Measurements from ENCODE around the gene VAPB. TPM values are rescaled to one million over a fixed set of nuclear protein-coding genes. Genes with fewer than 3 reads are reported as not detected.

The VAPB gene
- polyA plus RNA-seq, 1 donor from 2014 or later: 32.5 TPM

- Histone ChIP-seq H3K27me3 (ENCODE audit: insufficient read depth, low read depth, low read length) (no peaks in the 10 kb centered on the region), H3K9me2 (ENCODE audit: insufficient read depth, low read length) (no peaks in the 10 kb centered on the region), H2AFZ (ENCODE audit: low read depth, low read length) (no peak overlapping the region), H3K9me3 (ENCODE audit: low read length) (no peaks in the 10 kb centered on the region), H3F3A (ENCODE audit: insufficient read depth, low read length, poor library complexity, severe bottlenecking) (no peaks in the 10 kb centered on the region), H3K9ac (ENCODE audit: low read length) (no peak overlapping the region), H4K20me1 (ENCODE audit: insufficient read depth) (no peaks in the 10 kb centered on the region), H3K27ac (ENCODE audit: low read length) (no peak overlapping the region), H3K4me3 (ENCODE audit: low read length) (no peak overlapping the region), H3K36me3 (ENCODE audit: insufficient read depth, low read length) (no peaks in the 10 kb centered on the region), H3K79me2 (replicated peaks; ENCODE audit: insufficient read depth, low read length) (peaks cover 5% of the 10 kb centered on the region), H3K4me2 (ENCODE audit: low read length) (no peak overlapping the region)
- TF ChIP-seq, protein P1, sequence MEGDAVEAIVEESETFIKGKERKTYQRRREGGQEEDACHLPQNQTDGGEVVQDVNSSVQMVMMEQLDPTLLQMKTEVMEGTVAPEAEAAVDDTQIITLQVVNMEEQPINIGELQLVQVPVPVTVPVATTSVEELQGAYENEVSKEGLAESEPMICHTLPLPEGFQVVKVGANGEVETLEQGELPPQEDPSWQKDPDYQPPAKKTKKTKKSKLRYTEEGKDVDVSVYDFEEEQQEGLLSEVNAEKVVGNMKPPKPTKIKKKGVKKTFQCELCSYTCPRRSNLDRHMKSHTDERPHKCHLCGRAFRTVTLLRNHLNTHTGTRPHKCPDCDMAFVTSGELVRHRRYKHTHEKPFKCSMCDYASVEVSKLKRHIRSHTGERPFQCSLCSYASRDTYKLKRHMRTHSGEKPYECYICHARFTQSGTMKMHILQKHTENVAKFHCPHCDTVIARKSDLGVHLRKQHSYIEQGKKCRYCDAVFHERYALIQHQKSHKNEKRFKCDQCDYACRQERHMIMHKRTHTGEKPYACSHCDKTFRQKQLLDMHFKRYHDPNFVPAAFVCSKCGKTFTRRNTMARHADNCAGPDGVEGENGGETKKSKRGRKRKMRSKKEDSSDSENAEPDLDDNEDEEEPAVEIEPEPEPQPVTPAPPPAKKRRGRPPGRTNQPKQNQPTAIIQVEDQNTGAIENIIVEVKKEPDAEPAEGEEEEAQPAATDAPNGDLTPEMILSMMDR (IDR thresholded peaks at IDR 0.05; ENCODE audit: poor library complexity, severe bottlenecking): no peak
- TF ChIP-seq RAD21 (conservative IDR thresholded peaks at IDR 0.05) (no peak), EZH2 (IDR thresholded peaks at IDR 0.05; ENCODE audit: borderline replicate concordance, insufficient read depth, low read length, poor library complexity, severe bottlenecking) (no peak), MXI1 (conservative IDR thresholded peaks at IDR 0.05; ENCODE audit: poor library complexity, severe bottlenecking) (no peak), POLR2AphosphoS5 (IDR thresholded peaks at IDR 0.05) (no peak), SMC3 (conservative IDR thresholded peaks at IDR 0.05; ENCODE audit: poor library complexity) (no peak), EP300 (conservative IDR thresholded peaks at IDR 0.05; ENCODE audit: poor library complexity, severe bottlenecking) (no peak), TAF1 (IDR thresholded peaks at IDR 0.05; ENCODE audit: low read depth) (no peak)
- TF ChIP-seq, protein P2, sequence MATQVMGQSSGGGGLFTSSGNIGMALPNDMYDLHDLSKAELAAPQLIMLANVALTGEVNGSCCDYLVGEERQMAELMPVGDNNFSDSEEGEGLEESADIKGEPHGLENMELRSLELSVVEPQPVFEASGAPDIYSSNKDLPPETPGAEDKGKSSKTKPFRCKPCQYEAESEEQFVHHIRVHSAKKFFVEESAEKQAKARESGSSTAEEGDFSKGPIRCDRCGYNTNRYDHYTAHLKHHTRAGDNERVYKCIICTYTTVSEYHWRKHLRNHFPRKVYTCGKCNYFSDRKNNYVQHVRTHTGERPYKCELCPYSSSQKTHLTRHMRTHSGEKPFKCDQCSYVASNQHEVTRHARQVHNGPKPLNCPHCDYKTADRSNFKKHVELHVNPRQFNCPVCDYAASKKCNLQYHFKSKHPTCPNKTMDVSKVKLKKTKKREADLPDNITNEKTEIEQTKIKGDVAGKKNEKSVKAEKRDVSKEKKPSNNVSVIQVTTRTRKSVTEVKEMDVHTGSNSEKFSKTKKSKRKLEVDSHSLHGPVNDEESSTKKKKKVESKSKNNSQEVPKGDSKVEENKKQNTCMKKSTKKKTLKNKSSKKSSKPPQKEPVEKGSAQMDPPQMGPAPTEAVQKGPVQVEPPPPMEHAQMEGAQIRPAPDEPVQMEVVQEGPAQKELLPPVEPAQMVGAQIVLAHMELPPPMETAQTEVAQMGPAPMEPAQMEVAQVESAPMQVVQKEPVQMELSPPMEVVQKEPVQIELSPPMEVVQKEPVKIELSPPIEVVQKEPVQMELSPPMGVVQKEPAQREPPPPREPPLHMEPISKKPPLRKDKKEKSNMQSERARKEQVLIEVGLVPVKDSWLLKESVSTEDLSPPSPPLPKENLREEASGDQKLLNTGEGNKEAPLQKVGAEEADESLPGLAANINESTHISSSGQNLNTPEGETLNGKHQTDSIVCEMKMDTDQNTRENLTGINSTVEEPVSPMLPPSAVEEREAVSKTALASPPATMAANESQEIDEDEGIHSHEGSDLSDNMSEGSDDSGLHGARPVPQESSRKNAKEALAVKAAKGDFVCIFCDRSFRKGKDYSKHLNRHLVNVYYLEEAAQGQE (IDR thresholded peaks at IDR 0.05; ENCODE audit: borderline replicate concordance): no peak
Observed at GRCh38 chr20:58438970-58439808, 50.2 kb downstream of the VAPB start.

GRCh38 chr20:58440021-58440767 is 51.2 kb downstream of the VAPB start:
- no peaks in the 10 kb centered on the region for H3F3A ChIP-seq (ENCODE audit: insufficient read depth, low read length, poor library complexity, severe bottlenecking)
- no peak overlapping the region for H3K27ac ChIP-seq (ENCODE audit: low read length)
- H3K36me3 ChIP-seq (ENCODE audit: insufficient read depth, low read length): peaks cover 4% of the 10 kb centered on the region
- no peaks in the 10 kb centered on the region for H3K9me2 ChIP-seq (ENCODE audit: insufficient read depth, low read length)
- no peak overlapping the region for H3K9ac ChIP-seq (ENCODE audit: low read length)
- H3K9me3 ChIP-seq (ENCODE audit: low read length): no peaks in the 10 kb centered on the region
- H3K4me2 ChIP-seq (ENCODE audit: low read length): no peak overlapping the region
- H3K27me3 ChIP-seq (ENCODE audit: insufficient read depth, low read depth, low read length): no peaks in the 10 kb centered on the region
- H3K4me3 ChIP-seq (ENCODE audit: low read length): no peak overlapping the region
- H2AFZ ChIP-seq (ENCODE audit: low read depth, low read length): no peak overlapping the region
- no peak for TF ChIP-seq MXI1 (conservative IDR thresholded peaks at IDR 0.05; ENCODE audit: poor library complexity, severe bottlenecking)
- no peak for TF ChIP-seq POLR2AphosphoS5 (IDR thresholded peaks at IDR 0.05)
- no peak for TF ChIP-seq TAF1 (IDR thresholded peaks at IDR 0.05; ENCODE audit: low read depth)
- no peak for TF ChIP-seq SMC3 (conservative IDR thresholded peaks at IDR 0.05; ENCODE audit: poor library complexity)
- TF ChIP-seq, protein P2 (IDR thresholded peaks at IDR 0.05; ENCODE audit: borderline replicate concordance): no peak
- no peak for TF ChIP-seq RAD21 (conservative IDR thresholded peaks at IDR 0.05)
- no peak for TF ChIP-seq EP300 (conservative IDR thresholded peaks at IDR 0.05; ENCODE audit: poor library complexity, severe bottlenecking)
- TF ChIP-seq, protein P1 (IDR thresholded peaks at IDR 0.05; ENCODE audit: poor library complexity, severe bottlenecking): no peak
- no peak for TF ChIP-seq EZH2 (IDR thresholded peaks at IDR 0.05; ENCODE audit: borderline replicate concordance, insufficient read depth, low read length, poor library complexity, severe bottlenecking)
- H3K79me2 ChIP-seq (replicated peaks; ENCODE audit: insufficient read depth, low read length): peaks cover 5% of the 10 kb centered on the region
- no peaks in the 10 kb centered on the region for H4K20me1 ChIP-seq (ENCODE audit: insufficient read depth)

Measured in neural cell (in vitro differentiated cells).